Mesothelial cell of epicardium (in vitro differentiated cells): ENCODE results near the gene CLCN7. TPM values are rescaled to one million over a fixed set of nuclear protein-coding genes. Genes with fewer than 3 reads are reported as not detected.
A peak's percentile ranks its signal among the peaks of the same experiment; 100 is the strongest.

Source experiments
- DNase-seq, 2 experiments: peaks; one replicate each; pipeline ENCODE4 v3.0.0; 2021; ENCODE audit warnings: low spot score in 2 of 2; ENCODE audit not compliant: unreplicated experiment in 2 of 2
- H3K27ac Mint-ChIP-seq: 2 replicates; pipeline ENCODE4 v1.8.0; 2021; ENCODE audit warnings: mixed read lengths
- H3K27me3 Mint-ChIP-seq: 2 replicates; pipeline ENCODE4 v1.8.0; 2021; ENCODE audit warnings: low read depth, mixed read lengths
- H3K36me3 Mint-ChIP-seq: 2 replicates; pipeline ENCODE4 v1.8.0; 2021; ENCODE audit warnings: mixed read lengths
- H3K4me1 Mint-ChIP-seq: 2 replicates; pipeline ENCODE4 v1.8.0; 2021; ENCODE audit warnings: mixed read lengths
- H3K4me3 Mint-ChIP-seq: 2 replicates; pipeline ENCODE4 v1.8.0; 2021; ENCODE audit warnings: mild to moderate bottlenecking, moderate library complexity, mixed read lengths
- H3K9me3 Mint-ChIP-seq: 2 replicates; pipeline ENCODE4 v1.8.0; 2021; ENCODE audit warnings: mixed read lengths
- total RNA-seq: library from RNA; stranded (reverse); gene quantifications from 3 replicates; pipeline ENCODE4 v1.2.1, GENCODE V29; 2021
- TF ChIP-seq, protein P1 (sequence below): fragments of 200-600 bp; sonication (generic); IDR thresholded peaks from one replicate; pipeline ENCODE4 v1.5.0; 2021; ENCODE audit warnings: antibody characterized with exemption; ENCODE audit not compliant: unreplicated experiment

Gene CLCN7
- total RNA-seq, 1 donor from 2014 or later = 94.6 TPM

DNA sequence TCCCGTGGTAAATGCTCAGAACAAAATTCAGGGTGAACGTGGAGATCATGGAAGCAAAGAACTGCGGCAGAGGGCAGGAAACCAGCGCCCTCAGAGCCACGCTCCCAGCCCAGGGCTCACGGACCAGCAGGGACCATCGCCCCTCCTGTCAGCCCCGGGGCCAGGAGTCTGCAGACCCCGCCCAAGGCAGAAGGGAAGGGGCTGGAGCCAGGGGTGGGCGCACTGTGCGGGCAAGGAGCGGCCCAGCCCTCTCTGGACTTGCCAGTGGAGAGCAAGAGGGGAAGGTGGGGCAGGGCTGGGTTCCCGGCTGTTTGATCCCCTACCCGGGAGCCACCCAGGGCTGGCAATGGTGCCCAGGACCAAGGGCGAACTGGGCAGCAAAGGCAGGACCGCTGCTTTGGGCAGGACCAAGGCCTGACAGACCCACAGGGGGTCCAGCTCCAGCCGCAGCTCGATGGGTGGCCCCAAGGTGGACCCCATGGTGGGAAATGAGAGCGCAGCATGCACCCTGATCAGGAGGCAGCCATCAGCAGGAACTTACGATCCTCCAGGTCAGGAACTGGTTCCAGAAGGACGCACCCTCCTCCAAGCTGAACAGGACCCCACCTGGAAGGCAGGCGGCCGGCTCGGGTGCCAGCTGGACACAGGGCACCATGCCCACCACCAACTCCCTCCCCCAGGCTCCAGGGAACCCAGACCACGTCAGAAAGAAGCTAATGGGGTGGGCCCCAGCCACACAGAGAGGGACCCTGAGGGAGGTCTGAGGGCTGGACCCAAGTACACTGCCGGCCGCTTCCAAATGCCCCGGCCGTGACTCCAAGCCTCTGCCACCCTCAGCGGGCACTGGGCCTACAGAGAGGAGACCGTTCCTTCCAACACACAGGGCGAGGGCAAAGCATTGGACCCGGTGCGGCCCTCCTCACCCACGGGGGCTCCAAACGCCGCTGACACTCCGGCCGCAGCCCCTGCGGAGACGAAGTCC is 19.3 kb downstream of the CLCN7 start:
- Mint-ChIP-seq H3K4me3 (no peak overlapping the region), H3K27ac (no peak overlapping the region), H3K9me3 (no peaks in the 10 kb centered on the region), H3K36me3 (peaks cover 6% of the 10 kb centered on the region), H3K27me3 (no peaks in the 10 kb centered on the region), H3K4me1 (no peaks in the 10 kb centered on the region)
- TF ChIP-seq, protein P1, sequence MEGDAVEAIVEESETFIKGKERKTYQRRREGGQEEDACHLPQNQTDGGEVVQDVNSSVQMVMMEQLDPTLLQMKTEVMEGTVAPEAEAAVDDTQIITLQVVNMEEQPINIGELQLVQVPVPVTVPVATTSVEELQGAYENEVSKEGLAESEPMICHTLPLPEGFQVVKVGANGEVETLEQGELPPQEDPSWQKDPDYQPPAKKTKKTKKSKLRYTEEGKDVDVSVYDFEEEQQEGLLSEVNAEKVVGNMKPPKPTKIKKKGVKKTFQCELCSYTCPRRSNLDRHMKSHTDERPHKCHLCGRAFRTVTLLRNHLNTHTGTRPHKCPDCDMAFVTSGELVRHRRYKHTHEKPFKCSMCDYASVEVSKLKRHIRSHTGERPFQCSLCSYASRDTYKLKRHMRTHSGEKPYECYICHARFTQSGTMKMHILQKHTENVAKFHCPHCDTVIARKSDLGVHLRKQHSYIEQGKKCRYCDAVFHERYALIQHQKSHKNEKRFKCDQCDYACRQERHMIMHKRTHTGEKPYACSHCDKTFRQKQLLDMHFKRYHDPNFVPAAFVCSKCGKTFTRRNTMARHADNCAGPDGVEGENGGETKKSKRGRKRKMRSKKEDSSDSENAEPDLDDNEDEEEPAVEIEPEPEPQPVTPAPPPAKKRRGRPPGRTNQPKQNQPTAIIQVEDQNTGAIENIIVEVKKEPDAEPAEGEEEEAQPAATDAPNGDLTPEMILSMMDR = no peak
- peak in 1 of 2 experiments; percentile 18 for DNase-seq

DNA sequence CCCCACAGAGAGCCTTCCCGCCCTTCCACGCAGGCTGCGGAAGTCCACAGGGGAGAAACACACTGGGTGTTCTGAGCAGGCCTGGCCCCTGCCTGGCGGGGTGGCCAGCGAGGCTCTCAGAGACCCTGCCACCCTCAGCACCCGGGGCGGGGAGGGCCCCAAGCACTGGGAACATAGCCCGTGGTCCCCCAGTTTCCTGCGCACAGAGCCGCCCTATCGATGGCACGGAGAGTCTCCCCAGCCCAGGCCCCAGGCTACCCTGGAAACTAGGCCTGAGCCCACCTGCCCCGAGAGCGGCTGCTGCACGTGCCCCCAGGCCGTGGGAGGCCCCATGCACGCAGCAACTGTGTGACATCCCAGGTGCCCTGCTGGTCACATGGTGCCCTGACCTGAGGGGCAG is 20.3 kb downstream of the CLCN7 start:
- TF ChIP-seq, protein P1 = no peak
- H3K9me3 Mint-ChIP-seq = no peaks in the 10 kb centered on the region
- H3K4me3 Mint-ChIP-seq = no peak overlapping the region
- peaks cover 8% of the 10 kb centered on the region for H3K36me3 Mint-ChIP-seq
- no peak for DNase-seq
- no peak overlapping the region for H3K27ac Mint-ChIP-seq
- H3K27me3 Mint-ChIP-seq = no peaks in the 10 kb centered on the region
- no peaks in the 10 kb centered on the region for H3K4me1 Mint-ChIP-seq

DNA sequence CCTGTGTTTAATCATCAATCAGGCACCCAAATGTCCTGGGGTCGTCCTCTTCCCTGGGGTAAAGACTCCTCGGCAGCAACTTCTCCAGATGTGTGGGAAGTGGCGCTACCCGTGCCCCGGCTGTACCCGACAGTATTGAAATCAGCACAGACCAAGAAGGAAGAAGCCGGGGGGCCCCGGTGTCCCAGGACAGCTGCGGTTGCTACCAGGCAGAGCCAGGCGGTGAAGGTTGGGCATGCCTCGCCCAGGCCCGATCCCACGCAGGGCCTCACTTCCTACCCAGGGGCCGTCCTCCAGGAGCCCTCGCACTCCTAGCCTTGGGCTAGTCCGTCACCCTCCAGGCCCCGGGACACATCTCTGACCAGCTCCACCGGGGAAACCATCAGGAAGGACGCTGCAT is 21.5 kb downstream of the CLCN7 start:
- no peak for DNase-seq
- Mint-ChIP-seq H3K27me3 (no peaks in the 10 kb centered on the region), H3K9me3 (no peaks in the 10 kb centered on the region), H3K27ac (no peak overlapping the region), H3K36me3 (peaks cover 6% of the 10 kb centered on the region), H3K4me3 (no peak overlapping the region), H3K4me1 (no peaks in the 10 kb centered on the region)
- TF ChIP-seq, protein P1 = no peak

DNA sequence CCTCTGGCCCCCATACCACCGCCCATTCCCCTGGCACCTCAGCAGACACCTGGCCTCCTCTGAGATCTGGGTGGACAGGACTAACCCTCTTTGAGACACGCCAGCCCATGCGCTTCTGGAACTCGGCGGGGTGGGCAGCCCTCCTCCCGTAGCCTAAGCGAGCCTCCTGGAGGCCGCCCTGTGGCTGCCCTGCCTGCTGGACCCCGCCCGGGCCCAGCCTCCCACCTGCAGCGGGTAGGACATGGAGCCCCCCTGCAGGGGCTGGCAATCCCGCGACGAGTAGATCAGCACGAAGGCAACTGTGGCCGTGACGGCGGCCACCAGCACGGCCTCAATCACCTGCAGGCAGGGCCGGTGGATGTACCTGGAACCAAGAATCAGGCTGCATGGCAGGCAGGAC is 22.3 kb downstream of the CLCN7 start:
- no peaks in the 10 kb centered on the region for H3K4me1 Mint-ChIP-seq
- no peak overlapping the region for H3K4me3 Mint-ChIP-seq
- no peaks in the 10 kb centered on the region for H3K9me3 Mint-ChIP-seq
- no peaks in the 10 kb centered on the region for H3K27me3 Mint-ChIP-seq
- no peak for DNase-seq
- TF ChIP-seq, protein P1 = no peak
- H3K36me3 Mint-ChIP-seq = peaks cover 6% of the 10 kb centered on the region
- no peak overlapping the region for H3K27ac Mint-ChIP-seq

DNA sequence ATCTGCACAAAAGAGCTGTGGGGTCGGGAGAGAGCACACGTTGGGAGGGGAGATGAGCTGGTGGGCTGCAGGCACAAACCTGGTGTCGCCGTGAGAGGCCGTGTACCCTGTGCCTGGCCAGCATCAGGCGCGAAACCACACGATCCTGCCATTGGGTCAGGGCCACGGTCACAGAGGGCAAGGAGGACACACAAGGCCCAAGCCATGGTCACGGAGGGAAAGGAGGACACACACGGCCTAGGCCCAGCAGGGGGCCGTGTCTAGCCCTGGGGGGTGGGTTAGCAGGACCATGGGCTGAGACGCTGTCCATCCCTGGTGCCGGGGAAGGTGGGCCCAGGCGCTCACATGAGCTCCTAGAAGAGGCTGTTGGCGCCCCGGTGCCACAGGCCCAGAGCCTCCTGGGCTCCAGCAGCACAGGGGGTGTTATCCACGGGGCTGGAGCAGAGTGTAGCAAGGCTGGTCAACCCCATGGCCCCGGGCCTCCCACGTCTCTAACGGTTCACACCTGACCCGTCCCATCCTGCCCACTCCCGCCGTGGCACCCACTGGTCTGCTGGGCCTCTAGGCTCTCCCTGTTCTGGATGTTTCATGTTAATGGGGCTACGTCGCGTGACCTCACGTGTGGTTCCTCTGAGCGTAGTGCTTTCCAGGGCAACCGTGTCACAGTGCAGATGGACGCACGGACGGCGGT is 23.0 kb downstream of the CLCN7 start:
- Mint-ChIP-seq H3K27ac (no peak overlapping the region), H3K27me3 (no peaks in the 10 kb centered on the region), H3K4me3 (no peak overlapping the region), H3K4me1 (no peaks in the 10 kb centered on the region), H3K9me3 (no peaks in the 10 kb centered on the region), H3K36me3 (peaks cover 6% of the 10 kb centered on the region)
- DNase-seq = no peak
- TF ChIP-seq, protein P1 = no peak
